Loucy (cell line): ENCODE data around the gene LRRTM2.

ENCODE experiments used
- H2AFZ ChIP-seq: fragments of 200-600 bp; sonication (generic); 2 replicates; pipeline ENCODE4 v1.6.0; 2016; ENCODE audit warnings: antibody characterized with exemption, mild to moderate bottlenecking, low read length, moderate library complexity
- H3F3A ChIP-seq: fragments of 200-600 bp; 2 replicates; pipeline ENCODE4 v1.6.0; 2016; ENCODE audit warnings: antibody characterized with exemption, low read depth, mild to moderate bottlenecking
- H3K27me3 ChIP-seq: fragments of 200-600 bp; sonication (generic); 2 replicates; pipeline ENCODE4 v1.6.1; 2014; ENCODE audit warnings: low read length, mild to moderate bottlenecking; ENCODE audit not compliant: insufficient read depth, poor library complexity, severe bottlenecking
- H3K36me3 ChIP-seq: fragments of 200-600 bp; sonication (generic); 2 replicates; pipeline ENCODE4 v1.6.1; 2016; ENCODE audit warnings: low read length; ENCODE audit not compliant: insufficient read depth
- H3K4me1 ChIP-seq: fragments of 200-600 bp; sonication (generic); 2 replicates; pipeline ENCODE4 v1.5.1; 2014; ENCODE audit warnings: low read length, mild to moderate bottlenecking; ENCODE audit not compliant: insufficient read depth, poor library complexity, severe bottlenecking
- H3K4me2 ChIP-seq: fragments of 200-600 bp; sonication (generic); 2 replicates; pipeline ENCODE4 v1.6.0; 2014; ENCODE audit warnings: antibody characterized with exemption, low read length, low read depth, mild to moderate bottlenecking; ENCODE audit not compliant: poor library complexity, severe bottlenecking
- H3K4me3 ChIP-seq: fragments of 200-600 bp; sonication (generic); 2 replicates; pipeline ENCODE4 v1.5.1; 2014; ENCODE audit warnings: low read length, mild to moderate bottlenecking, mixed read lengths; ENCODE audit not compliant: poor library complexity, severe bottlenecking
- H3K79me2 ChIP-seq: fragments of 200-600 bp; sonication (generic); 2 replicates; pipeline ENCODE4 v1.6.1; 2014; ENCODE audit warnings: low read length; ENCODE audit not compliant: insufficient read depth
- H3K9ac ChIP-seq: fragments of 200-600 bp; sonication (generic); 2 replicates; pipeline ENCODE4 v1.6.0; 2014; ENCODE audit warnings: mild to moderate bottlenecking, low read depth, low read length, moderate library complexity; ENCODE audit not compliant: poor library complexity, severe bottlenecking
- H3K9me2 ChIP-seq: fragments of 200-600 bp; sonication (generic); replicated peaks from 2 replicates; pipeline ENCODE4 v1.6.1; 2016; ENCODE audit warnings: low read depth, low read length, mixed read lengths
- H3K9me3 ChIP-seq: fragments of 200-600 bp; sonication (generic); 2 replicates; pipeline ENCODE4 v1.6.1; 2014; ENCODE audit warnings: mild to moderate bottlenecking, antibody characterized with exemption, low read length, low read depth; ENCODE audit not compliant: insufficient read depth
- H4K20me1 ChIP-seq: fragments of 200-600 bp; sonication (generic); 2 replicates; pipeline ENCODE4 v1.6.0; 2014; ENCODE audit warnings: antibody characterized with exemption, low read length, mild to moderate bottlenecking; ENCODE audit not compliant: insufficient read depth, poor library complexity, severe bottlenecking
- CTCF ChIP-seq: fragments of 200-600 bp; sonication (generic); conservative IDR thresholded peaks from 2 replicates; pipeline ENCODE4 v1.5.1; 2014; ENCODE audit warnings: mild to moderate bottlenecking, antibody characterized with exemption, low read length
- EZH2phosphoT487 ChIP-seq: fragments of 200-600 bp; IDR thresholded peaks from 2 replicates; pipeline ENCODE4 v1.6.1; 2018; ENCODE audit warnings: antibody characterized with exemption, mild to moderate bottlenecking, moderate library complexity, borderline replicate concordance

Gene LRRTM2

GRCh38 chr5:138850865-138851435 lies 24.2 kb downstream of the LRRTM2 start:
- Histone ChIP-seq H3F3A (peaks cover 3% of the 10 kb centered on the region; the same call in 1 of the 2 replicates), H3K27me3 (no peaks in the 10 kb centered on the region), H3K4me3 (no peak overlapping the region), H3K4me2 (no peak overlapping the region), H2AFZ (no peak overlapping the region), H3K9ac (no peak overlapping the region), H3K36me3 (no peaks in the 10 kb centered on the region), H3K9me2 (no peaks in the 10 kb centered on the region), H4K20me1 (no peaks in the 10 kb centered on the region), H3K79me2 (no peaks in the 10 kb centered on the region), H3K4me1 (peaks cover 34% of the 10 kb centered on the region), H3K9me3 (no peaks in the 10 kb centered on the region)
- TF ChIP-seq CTCF (no peak), EZH2phosphoT487 (no peak)

- H3K4me3 ChIP-seq, result no peak overlapping the region
- no peak overlapping the region for H2AFZ ChIP-seq
- H3K4me2 ChIP-seq, result peak overlapping the region; percentile 9
- H3K9ac ChIP-seq, result no peak overlapping the region
- H3K79me2 ChIP-seq, result no peaks in the 10 kb centered on the region
- H3K4me1 ChIP-seq, result peaks cover 34% of the 10 kb centered on the region
- no peaks in the 10 kb centered on the region for H3K27me3 ChIP-seq
- no peak for TF ChIP-seq CTCF
- no peak for TF ChIP-seq EZH2phosphoT487
- H3K36me3 ChIP-seq, result no peaks in the 10 kb centered on the region
- no peaks in the 10 kb centered on the region for H3K9me3 ChIP-seq
- H3K9me2 ChIP-seq, result no peaks in the 10 kb centered on the region
- H4K20me1 ChIP-seq, result no peaks in the 10 kb centered on the region
- no peaks in the 10 kb centered on the region; the same call in 1 of the 2 replicates for H3F3A ChIP-seq
Measured at GRCh38 chr5:138849882-138850281, 25.3 kb downstream of the LRRTM2 start.

GRCh38 chr5:138849439-138849838 lies 25.7 kb downstream of the LRRTM2 start:
- Histone ChIP-seq H3K9me2 (no peaks in the 10 kb centered on the region), H3K36me3 (no peaks in the 10 kb centered on the region), H3K9me3 (no peaks in the 10 kb centered on the region), H4K20me1 (no peaks in the 10 kb centered on the region), H2AFZ (no peak overlapping the region), H3K4me3 (no peak overlapping the region), H3K9ac (no peak overlapping the region), H3K27me3 (no peaks in the 10 kb centered on the region), H3K4me1 (peaks cover 34% of the 10 kb centered on the region), H3K79me2 (no peaks in the 10 kb centered on the region), H3F3A (no peaks in the 10 kb centered on the region; the same call in 1 of the 2 replicates), H3K4me2 (peak overlapping the region; percentile 9)
- TF ChIP-seq CTCF (no peak), EZH2phosphoT487 (no peak)
